ENCODE results near the gene SLC43A3.
"Not testable (repeated sequence)": the region's sequence is repeated elsewhere in the genome, so short reads cannot be mapped to it uniquely, and the experiment has no call there.

SLC43A3 gene

GRCh38 chr11:57376095-57377090, 50.5 kb downstream of the SLC43A3 start:
- DNase-seq = no peak

- no peak for DNase-seq
Measured at GRCh38 chr11:57375490-57375889, 51.4 kb downstream of the SLC43A3 start.

- DNase-seq = no peak
Measured at GRCh38 chr11:57374966-57375365, 52.0 kb downstream of the SLC43A3 start.

GRCh38 chr11:57373146-57373545, 53.8 kb downstream of the SLC43A3 start:
- DNase-seq = no peak

GRCh38 chr11:57370941-57371340, 56.0 kb downstream of the SLC43A3 start:
- no peak for DNase-seq

- no peak for DNase-seq
Measured at GRCh38 chr11:57370251-57370650, 56.7 kb downstream of the SLC43A3 start.

GRCh38 chr11:57368845-57369232, 58.1 kb downstream of the SLC43A3 start:
- DNase-seq = no peak

- DNase-seq = no peak
Measured at GRCh38 chr11:57368106-57368844, 58.6 kb downstream of the SLC43A3 start.

- no peak for DNase-seq
Measured at GRCh38 chr11:57364851-57365660, 61.9 kb downstream of the SLC43A3 start.

GRCh38 chr11:57363131-57364080, 63.5 kb downstream of the SLC43A3 start:
- DNase-seq = no peak

- DNase-seq = no peak
Measured at GRCh38 chr11:57361926-57362325, 65.0 kb downstream of the SLC43A3 start.

GRCh38 chr11:57361420-57361819, 65.5 kb downstream of the SLC43A3 start:
- not testable (repeated sequence) for DNase-seq

- no peak for DNase-seq
Measured at GRCh38 chr11:57360991-57361390, 65.9 kb downstream of the SLC43A3 start.

- DNase-seq = no peak
Measured at GRCh38 chr11:57359896-57360690, 66.8 kb downstream of the SLC43A3 start.

GRCh38 chr11:57359396-57359795, 67.5 kb downstream of the SLC43A3 start:
- DNase-seq = no peak

GRCh38 chr11:57358991-57359390, 67.9 kb downstream of the SLC43A3 start:
- DNase-seq = no peak

- DNase-seq = no peak
Measured at GRCh38 chr11:57358543-57358961, 68.4 kb downstream of the SLC43A3 start.

- DNase-seq = no peak
Measured at GRCh38 chr11:57357856-57358255, 69.1 kb downstream of the SLC43A3 start.

- DNase-seq = no peak
Measured at GRCh38 chr11:57357310-57357709, 69.6 kb downstream of the SLC43A3 start.
